Measurements from ENCODE around the gene NCKAP5.

DNA sequence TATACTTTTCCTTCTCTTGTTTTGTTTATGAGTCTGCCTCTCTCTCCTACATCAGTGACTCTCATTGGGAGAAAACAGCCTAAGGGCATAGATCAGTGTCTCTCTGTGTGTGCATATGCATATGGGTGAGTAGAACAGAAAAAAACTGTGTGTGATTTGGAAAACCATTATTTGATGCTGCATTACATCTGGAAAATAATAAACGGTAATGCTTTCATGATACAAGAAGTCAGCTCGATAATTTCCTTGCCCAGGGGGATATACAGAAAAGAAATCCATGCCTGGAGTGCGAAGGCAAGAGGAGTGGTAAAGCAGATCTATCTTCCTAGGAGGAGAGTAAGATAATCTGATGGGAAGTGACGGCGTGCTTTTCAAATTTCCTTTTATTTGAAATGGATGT, 676.8 kb downstream of the NCKAP5 start:
- TF ChIP-seq EZH2 (IDR thresholded peaks at IDR 0.05; ENCODE audit: borderline replicate concordance) = no peak
- TF ChIP-seq, protein P1, sequence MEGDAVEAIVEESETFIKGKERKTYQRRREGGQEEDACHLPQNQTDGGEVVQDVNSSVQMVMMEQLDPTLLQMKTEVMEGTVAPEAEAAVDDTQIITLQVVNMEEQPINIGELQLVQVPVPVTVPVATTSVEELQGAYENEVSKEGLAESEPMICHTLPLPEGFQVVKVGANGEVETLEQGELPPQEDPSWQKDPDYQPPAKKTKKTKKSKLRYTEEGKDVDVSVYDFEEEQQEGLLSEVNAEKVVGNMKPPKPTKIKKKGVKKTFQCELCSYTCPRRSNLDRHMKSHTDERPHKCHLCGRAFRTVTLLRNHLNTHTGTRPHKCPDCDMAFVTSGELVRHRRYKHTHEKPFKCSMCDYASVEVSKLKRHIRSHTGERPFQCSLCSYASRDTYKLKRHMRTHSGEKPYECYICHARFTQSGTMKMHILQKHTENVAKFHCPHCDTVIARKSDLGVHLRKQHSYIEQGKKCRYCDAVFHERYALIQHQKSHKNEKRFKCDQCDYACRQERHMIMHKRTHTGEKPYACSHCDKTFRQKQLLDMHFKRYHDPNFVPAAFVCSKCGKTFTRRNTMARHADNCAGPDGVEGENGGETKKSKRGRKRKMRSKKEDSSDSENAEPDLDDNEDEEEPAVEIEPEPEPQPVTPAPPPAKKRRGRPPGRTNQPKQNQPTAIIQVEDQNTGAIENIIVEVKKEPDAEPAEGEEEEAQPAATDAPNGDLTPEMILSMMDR (IDR thresholded peaks at IDR 0.05; ENCODE audit: poor library complexity) = no peak
